Measurements from ENCODE around the gene ADAMTS14.

ADAMTS14 gene

GRCh38 chr10:70781461-70782051 lies 109.2 kb downstream of the ADAMTS14 start:
- TF ChIP-seq CTCF (IDR thresholded peaks at IDR 0.05): no peak

GRCh38 chr10:70782086-70782745 lies 109.9 kb downstream of the ADAMTS14 start:
- TF ChIP-seq CTCF (IDR thresholded peaks at IDR 0.05): no peak

- no peak for TF ChIP-seq CTCF (IDR thresholded peaks at IDR 0.05)
Measured at GRCh38 chr10:70782746-70783680, 110.7 kb downstream of the ADAMTS14 start.

- TF ChIP-seq CTCF (IDR thresholded peaks at IDR 0.05): no peak
Measured at GRCh38 chr10:70784016-70784415, 111.7 kb downstream of the ADAMTS14 start.

- no peak for TF ChIP-seq CTCF (IDR thresholded peaks at IDR 0.05)
Measured at GRCh38 chr10:70784471-70784870, 112.2 kb downstream of the ADAMTS14 start.

GRCh38 chr10:70785190-70785589 lies 112.9 kb downstream of the ADAMTS14 start, which contains the start of gene TBATA:
Gene TBATA (minus strand): TSS chr10:70785377. CDS start chr10:70783379, 1,998 bp downstream.
- no peak for TF ChIP-seq CTCF (IDR thresholded peaks at IDR 0.05)

DNA sequence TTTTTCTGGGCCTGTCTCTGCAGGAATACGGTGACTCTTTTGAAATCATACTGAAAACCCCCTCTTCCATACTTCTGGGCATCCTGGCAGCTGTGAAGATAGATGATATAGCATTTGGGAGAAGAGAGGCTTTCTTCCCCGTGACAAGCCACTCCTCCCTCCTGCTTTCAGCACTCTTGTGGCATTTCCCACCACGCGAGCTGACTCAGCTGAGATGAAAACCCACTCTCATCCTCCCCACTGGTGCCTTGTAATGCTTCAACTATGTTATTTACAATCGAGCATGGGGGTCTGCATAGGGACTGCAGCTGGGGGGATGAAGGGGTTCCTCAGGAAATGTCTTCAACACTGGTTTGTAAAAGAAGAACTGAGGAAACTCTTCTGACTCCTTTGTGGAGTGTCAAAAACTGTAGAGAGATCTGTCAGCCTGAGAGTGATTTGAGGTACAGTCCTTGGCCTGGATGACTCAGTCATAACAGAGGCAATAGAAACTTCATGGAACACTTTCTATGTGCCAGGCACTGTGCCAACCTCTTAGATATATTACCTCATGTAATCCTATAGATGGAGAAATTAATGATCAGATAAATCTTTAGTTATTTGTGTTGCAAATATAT lies 114.6 kb downstream of the ADAMTS14 start:
- no peak for TF ChIP-seq CTCF (IDR thresholded peaks at IDR 0.05)
